ENCODE measurements around the gene ITFG1.

DNA sequence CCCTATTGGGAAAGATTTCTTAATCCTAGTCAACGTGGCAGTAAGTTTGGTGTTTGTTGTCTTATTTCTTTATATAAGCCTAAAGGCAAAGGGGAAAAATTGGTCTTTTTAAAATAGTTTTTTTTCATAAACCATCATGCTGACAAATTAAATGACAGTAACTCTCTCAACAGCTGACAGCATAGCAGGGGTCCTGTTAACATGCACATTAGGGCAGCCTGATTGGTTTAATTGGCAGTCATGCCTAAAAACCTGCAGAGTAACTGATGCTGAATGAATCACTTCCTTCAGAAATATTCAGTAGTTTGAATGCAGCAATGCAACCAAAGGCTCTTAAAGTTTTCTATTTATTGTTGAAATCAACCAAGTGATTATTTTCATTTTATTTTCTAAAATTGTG is 85.4 kb downstream of the ITFG1 start:
- TF ChIP-seq POLR2AphosphoS5 (IDR thresholded peaks at IDR 0.05; ENCODE audit: borderline replicate concordance, low read depth, low read length): no peak
- no peak for TF ChIP-seq EZH2 (IDR thresholded peaks at IDR 0.05)
- TF ChIP-seq FOXP2 (optimal IDR thresholded peaks at IDR 0.05; ENCODE audit: control extremely low read depth, extremely low read length, insufficient read depth): no peak

Data from SK-N-MC (cell line).